B cell (primary cell): ENCODE measurements around the gene TAC3. TPM values are rescaled to one million over a fixed set of nuclear protein-coding genes. Genes with fewer than 3 reads are reported as not detected.
"Not testable (repeated sequence)": the region's sequence is repeated elsewhere in the genome, so short reads cannot be mapped to it uniquely, and the experiment has no call there.

Experiments
- ATAC-seq: fragments of 200-7000 bp; cut with Tn5 transposase; one replicate; pipeline ENCODE4 v1.10.0; 2021; ENCODE audit warnings: low read depth, mild to moderate bottlenecking, moderate number of reproducible peaks, moderate library complexity
- CTCF ChIA-PET: fragments of 350-600 bp; sonication (Branson Sonifier 250); formaldehyde crosslinking; loops from one replicate; lab custom pipeline; 2021; ENCODE audit warnings: antibody characterized with exemption, inconsistent platforms; lab: Charles Lee
- POLR2A ChIA-PET: fragments of 350-600 bp; sonication (Branson Sonifier 250); formaldehyde crosslinking; loops from one replicate; lab custom pipeline; 2021; ENCODE audit warnings: antibody characterized with exemption; lab: Charles Lee
- DNase-seq: peaks from one replicate; pipeline ENCODE4 v3.0.0; 2013
- H2AFZ ChIP-seq: 2 replicates; pipeline ENCODE4 v1.6.1; 2012; ENCODE audit warnings: mild to moderate bottlenecking, low read depth, low read length; ENCODE audit not compliant: insufficient read depth, poor library complexity, severe bottlenecking
- H3K27ac ChIP-seq, 2 donors: 1 replicate in 1 of 2; 2 replicates in 1 of 2; pipeline ENCODE4 v1.5.1; 2012 to 2013; ENCODE audit warnings: low read length in 2 of 2, mild to moderate bottlenecking in 2 of 2, moderate library complexity in 1 of 2
- H3K27me3 ChIP-seq, 4 experiments: fragments of 200-600 bp in 1 of 4; sonication (generic) in 1 of 4; replicated peaks in 1 of 4; 1 replicate in 2 of 4; 2 replicates in 2 of 4; pipeline versions ENCODE4 v1.6.1 to v1.7.0; 2013 to 2016; ENCODE audit warnings: low read length in 3 of 4, mild to moderate bottlenecking in 2 of 4, mixed read lengths in 1 of 4, moderate library complexity in 1 of 4; ENCODE audit not compliant: insufficient read depth in 4 of 4, control insufficient read depth in 3 of 4; ENCODE audit errors: control extremely low read depth in 1 of 4
- H3K36me3 ChIP-seq, 2 experiments: replicated peaks in 1 of 2; 1 replicate in 1 of 2; 2 replicates in 1 of 2; pipeline versions ENCODE4 v1.6.1 to v1.7.1; 2013; ENCODE audit warnings: low read length in 1 of 2; ENCODE audit not compliant: insufficient read depth in 2 of 2, control insufficient read depth in 1 of 2; ENCODE audit errors: control extremely low read depth in 1 of 2, extremely low read depth in 1 of 2
- H3K4me1 ChIP-seq, 2 donors: fragments of 200-600 bp in 1 of 2; sonication (generic) in 1 of 2; 1 replicate in 1 of 2; 2 replicates in 1 of 2; pipeline versions ENCODE4 v1.5.1 to v1.6.1; 2013 to 2017; ENCODE audit warnings: low read length in 2 of 2; ENCODE audit not compliant: control insufficient read depth in 2 of 2, insufficient read depth in 2 of 2
- H3K4me2 ChIP-seq: replicated peaks from 2 replicates; pipeline ENCODE3; 2012; ENCODE audit warnings: mild to moderate bottlenecking, low read depth, low read length; ENCODE audit not compliant: poor library complexity, severe bottlenecking
- H3K4me3 ChIP-seq, 5 experiments: fragments of 200-600 bp in 1 of 5; sonication (generic) in 1 of 5; 1 replicate in 3 of 5; 2 replicates in 2 of 5; pipeline versions ENCODE4 v1.5.1 to v1.7.0; 2011 to 2016; ENCODE audit warnings: low read length in 4 of 5, mild to moderate bottlenecking in 4 of 5, low read depth in 2 of 5, control low read depth in 1 of 5, moderate library complexity in 1 of 5; ENCODE audit not compliant: insufficient read depth in 1 of 5; ENCODE audit errors: control extremely low read depth in 1 of 5, extremely low read depth in 1 of 5
- H3K79me2 ChIP-seq: fragments of 200-600 bp; sonication (generic); one replicate; pipeline ENCODE4 v1.6.0; 2016; ENCODE audit warnings: low read length; ENCODE audit not compliant: control insufficient read depth, insufficient read depth
- H3K9ac ChIP-seq: fragments of 200-600 bp; sonication (generic); 2 replicates; pipeline ENCODE4 v1.6.1; 2017; ENCODE audit warnings: mild to moderate bottlenecking, low read length, moderate library complexity
- H3K9me3 ChIP-seq, 3 donors: one replicate each; pipeline versions ENCODE4 v1.6.1 to v1.7.1; 2013; ENCODE audit warnings: low read length in 2 of 3; ENCODE audit not compliant: control insufficient read depth in 2 of 3, insufficient read depth in 1 of 3; ENCODE audit errors: control extremely low read depth in 1 of 3
- H4K20me1 ChIP-seq: 2 replicates; pipeline ENCODE4 v1.6.0; 2012; ENCODE audit warnings: mild to moderate bottlenecking, low read length; ENCODE audit not compliant: insufficient read depth, control insufficient read depth, poor library complexity, severe bottlenecking
- H3K27ac Mint-ChIP-seq: one replicate; pipeline ENCODE4 v1.8.0; 2021; ENCODE audit warnings: mixed read lengths
- H3K27me3 Mint-ChIP-seq: one replicate; pipeline ENCODE4 v1.8.0; 2021; ENCODE audit warnings: mixed read lengths
- H3K4me1 Mint-ChIP-seq: one replicate; pipeline ENCODE4 v1.8.0; 2021; ENCODE audit warnings: mixed read lengths
- H3K4me3 Mint-ChIP-seq: one replicate; pipeline ENCODE4 v1.8.0; 2021; ENCODE audit warnings: mixed read lengths
- H3K9me3 Mint-ChIP-seq: one replicate; pipeline ENCODE4 v1.8.0; 2022; ENCODE audit warnings: mixed read lengths; ENCODE audit not compliant: insufficient read depth
- CTCF ChIP-seq: fragments of 200-600 bp; IDR thresholded peaks from one replicate; pipeline ENCODE4 v1.8.0; 2022; ENCODE audit warnings: antibody characterized with exemption, mild to moderate bottlenecking
- EZH2 ChIP-seq: IDR thresholded peaks from 2 replicates; pipeline ENCODE4 v1.6.1; 2012; ENCODE audit warnings: borderline replicate concordance, low read depth, mild to moderate bottlenecking, moderate library complexity, low read length; ENCODE audit not compliant: insufficient read depth, poor library complexity, severe bottlenecking
- WGBS: methylation state at CpG from one replicate; pipeline ENCODE4 v1.1.5; 2013; ENCODE audit warnings: missing lambda C conversion rate; ENCODE audit not compliant: insufficient coverage; 5-methylcytosine and 5-hydroxymethylcytosine counted together
- intact Hi-C: fragments of 100-400 bp; cut with micrococcal nuclease; formaldehyde crosslinking; loops from one replicate; pipeline ENCODE4 v1.10.0; 2022
- polyA plus RNA-seq: library from polyadenylated mRNA; depleted of rRNA; stranded (reverse); fragments of >200 nt; gene quantifications from 2 replicates; pipeline ENCODE4 v1.2.3, GENCODE V29; 2012
- total RNA-seq, 2 donors: library from RNA; stranded (reverse); fragments of 120-200 nt in 1 of 2; gene quantifications; 1 replicate in 1 of 2; 2 replicates in 1 of 2; pipeline versions ENCODE4 v1.2.3 to v1.2.4, GENCODE V29; 2013 to 2022

Gene TAC3
- total and polyA plus RNA-seq, 2 donors (not counting 1 experiment from before 2014, with no cell fraction given): 0.24 TPM; not detected in 1

DNA sequence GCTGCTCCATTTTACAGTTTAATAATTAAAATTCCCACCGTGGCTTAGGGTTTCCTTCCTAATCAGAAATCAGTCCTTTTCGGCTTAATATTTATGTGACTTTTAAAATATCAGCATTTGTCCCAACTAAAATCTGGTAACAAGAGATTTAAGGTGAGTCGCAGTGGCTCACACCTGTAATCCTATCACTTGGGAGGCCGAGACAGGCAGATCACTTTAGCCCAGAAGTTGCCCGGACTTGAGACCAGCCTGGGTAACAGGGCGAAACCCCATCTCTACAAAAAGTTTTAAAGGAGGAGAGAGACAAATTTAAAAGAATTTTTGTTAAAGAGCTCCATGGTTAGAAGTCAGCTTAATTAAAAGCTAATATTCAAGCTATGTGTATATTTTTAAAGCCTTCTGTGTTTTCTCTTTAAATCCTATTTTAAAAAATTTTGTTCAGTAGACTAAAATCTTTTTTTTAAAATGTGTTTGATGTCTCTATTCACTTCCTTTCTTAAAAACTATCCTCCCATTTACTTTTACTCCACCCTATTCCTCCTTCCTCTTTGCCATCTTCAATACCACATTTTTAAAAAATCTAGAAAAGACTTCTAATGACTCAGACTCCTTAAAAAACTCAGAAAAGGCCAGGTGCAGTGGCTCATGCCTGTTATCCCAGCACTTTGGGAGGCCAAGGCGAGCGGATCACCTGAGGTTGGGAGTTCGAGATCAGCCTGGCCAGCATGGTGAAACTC, 3.8 kb upstream of the TAC3 start:
- Mint-ChIP-seq H3K4me3 (no peak overlapping the region), H3K27me3 (peaks cover 7% of the 10 kb centered on the region), H3K27ac (no peak overlapping the region), H3K4me1 (peaks cover 4% of the 10 kb centered on the region), H3K9me3 (no peaks in the 10 kb centered on the region)
- Histone ChIP-seq H3K79me2 (no peaks in the 10 kb centered on the region), H2AFZ (no peak overlapping the region), H3K9me3 (no peaks in the 10 kb centered on the region), H3K4me1 (no peaks in the 10 kb centered on the region), H3K36me3 (no peaks in the 10 kb centered on the region), H3K9ac (no peak overlapping the region), H4K20me1 (no peaks in the 10 kb centered on the region), H3K4me2 (no peak overlapping the region), H3K4me3 (no peak overlapping the region), H3K27ac (no peak overlapping the region), H3K27me3 (no peaks in the 10 kb centered on the region)
- 100% methylated on average over 1 of the region's 9 CpGs for WGBS
- no peak for TF ChIP-seq EZH2
- POLR2A ChIA-PET: no interaction called here
- CTCF ChIA-PET: interaction anchor here (0.6 to 1.4 kb wide), 3 partner anchors 10 to 345 kb away, joined by 3 to 5 read pairs (median 3); no protein-coding TSS in a partner anchor
- ATAC-seq (no peak), DNase-seq (no peak)
- intact Hi-C loops: no loop called here

GRCh38 chr12:57018906-57019305, 2.6 kb upstream of the TAC3 start:
- Histone ChIP-seq H4K20me1 (no peaks in the 10 kb centered on the region), H3K27me3 (peaks cover 0 to 3% (median 1%) of the 10 kb centered on the region in 4 experiments), H2AFZ (no peak overlapping the region), H3K27ac (no peak overlapping the region), H3K79me2 (no peaks in the 10 kb centered on the region), H3K4me3 (no peak overlapping the region), H3K9ac (no peak overlapping the region), H3K9me3 (no peaks in the 10 kb centered on the region), H3K36me3 (no peaks in the 10 kb centered on the region), H3K4me2 (no peak overlapping the region), H3K4me1 (no peaks in the 10 kb centered on the region)
- peaks cover 16% of the 10 kb centered on the region for H3K27me3 Mint-ChIP-seq
- no peak overlapping the region for H3K4me3 Mint-ChIP-seq
- H3K9me3 Mint-ChIP-seq: no peaks in the 10 kb centered on the region
- no peak for ATAC-seq
- TF ChIP-seq EZH2 (no peak), CTCF (no peak)
- H3K27ac Mint-ChIP-seq: no peak overlapping the region
- H3K4me1 Mint-ChIP-seq: peaks cover 4% of the 10 kb centered on the region
- CTCF ChIA-PET: interaction anchor here (0.8 to 1.4 kb wide), 4 partner anchors 11 to 163 kb away, joined by 3 to 7 read pairs (median 4); no protein-coding TSS in a partner anchor
- no peak for DNase-seq
- WGBS: 100% methylated on average over 1 of the region's 1 CpG
- POLR2A ChIA-PET: interaction anchor here (0.7 kb wide), 1 partner anchor 70 kb away, joined by 3 read pairs; the partner anchor contains the start of gene NAB2
- intact Hi-C loops: no loop called here

DNA sequence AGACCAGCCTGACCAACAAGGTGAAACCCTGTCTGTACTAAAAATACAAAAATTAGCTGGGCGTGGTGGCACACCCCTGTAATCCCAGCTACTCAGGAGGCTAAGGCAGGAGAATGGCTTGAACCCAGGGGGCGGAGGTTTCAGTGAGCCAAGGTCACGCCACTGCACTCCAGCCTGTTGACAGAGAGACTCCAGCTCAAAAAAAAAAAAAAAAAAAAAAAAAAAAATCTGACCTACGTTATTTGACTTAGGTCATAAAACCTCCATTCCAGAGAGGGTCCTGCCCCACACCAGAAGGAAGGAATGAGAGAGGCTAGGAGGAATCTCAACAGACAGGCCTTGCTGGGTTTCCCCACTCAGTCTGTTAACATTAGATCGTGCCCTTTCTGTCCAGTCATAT, 2.0 kb upstream of the TAC3 start:
- H3K79me2 ChIP-seq, H3K4me2 ChIP-seq, H2AFZ ChIP-seq, H3K4me3 ChIP-seq, intact Hi-C loops, H4K20me1 ChIP-seq, H3K9me3 ChIP-seq, H3K4me1 Mint-ChIP-seq, H3K9me3 Mint-ChIP-seq, H3K27me3 ChIP-seq, H3K27ac Mint-ChIP-seq, H3K4me1 ChIP-seq, H3K27ac ChIP-seq, H3K9ac ChIP-seq, H3K36me3 ChIP-seq, H3K4me3 Mint-ChIP-seq, ATAC-seq, DNase-seq: not testable (repeated sequence)
- CTCF ChIA-PET: interaction anchor here (0.8 to 1.5 kb wide), 5 partner anchors 10 to 164 kb away, joined by 3 to 6 read pairs (median 3); no protein-coding TSS in a partner anchor
- POLR2A ChIA-PET: interaction anchor here (0.7 kb wide), 1 partner anchor 70 kb away, joined by 3 read pairs; the partner anchor contains the start of gene NAB2
- WGBS: 100% methylated on average over 1 of the region's 5 CpGs
- H3K27me3 Mint-ChIP-seq: peaks cover 18% of the 10 kb centered on the region
